NCI-H526 treated with DMSO at 0.1 percent for 48 hours (cell line): Measurements from ENCODE around the gene PACSIN2.

Source experiments
- DNase-seq: peaks from one replicate; lab custom pipeline; 2025; lab: John Stamatoyannopoulos, UW

PACSIN2 gene

DNA sequence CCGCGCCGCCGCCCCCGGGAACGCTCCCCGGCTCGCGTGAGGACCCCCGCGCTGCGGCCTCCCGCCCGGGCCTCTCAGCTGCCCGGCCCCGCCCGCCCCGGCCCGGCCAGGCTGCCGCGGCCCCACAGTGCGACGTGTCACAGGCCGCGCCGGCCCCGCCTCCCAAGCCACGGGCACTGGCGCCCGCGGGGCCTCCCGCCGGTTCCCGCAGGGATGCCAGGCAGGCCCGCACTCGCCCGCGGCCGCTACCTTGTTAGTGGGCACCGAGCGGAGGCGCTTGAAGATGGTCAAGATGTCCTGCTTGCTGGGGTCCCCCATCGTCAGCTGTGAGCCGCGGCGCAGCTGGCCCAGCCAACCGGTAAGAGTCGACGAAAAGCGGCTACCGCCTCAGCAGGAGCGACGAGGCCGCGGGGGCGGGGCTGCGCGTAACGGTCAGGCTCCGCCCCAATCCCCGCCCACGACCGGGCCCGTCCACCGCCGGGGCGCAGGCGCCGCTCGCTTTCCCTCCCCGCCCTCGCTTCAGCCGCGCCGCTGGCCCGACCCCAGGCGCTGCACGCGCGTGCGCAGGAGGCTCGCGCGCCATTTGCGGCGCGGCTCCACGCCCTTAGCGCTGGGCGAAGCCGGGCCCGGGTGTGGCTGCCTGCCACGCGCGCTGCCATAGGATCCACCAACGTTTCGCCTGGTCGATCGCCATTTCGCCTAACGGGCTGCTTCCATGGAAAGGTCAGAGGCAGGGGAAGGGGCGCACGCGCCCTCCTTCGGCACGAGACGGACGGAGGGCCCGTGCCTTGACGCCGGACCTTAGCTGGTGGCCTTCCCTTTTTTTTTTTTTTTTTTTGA, 157.9 kb downstream of the PACSIN2 start, which contains the start of gene ARFGAP3:
Gene ARFGAP3, minus strand, starts transcription at position 409 of the 840 bp plus-strand sequence. Its CDS starts 91 bp downstream, at position 318.
- DNase-seq: peak; percentile 70

DNA sequence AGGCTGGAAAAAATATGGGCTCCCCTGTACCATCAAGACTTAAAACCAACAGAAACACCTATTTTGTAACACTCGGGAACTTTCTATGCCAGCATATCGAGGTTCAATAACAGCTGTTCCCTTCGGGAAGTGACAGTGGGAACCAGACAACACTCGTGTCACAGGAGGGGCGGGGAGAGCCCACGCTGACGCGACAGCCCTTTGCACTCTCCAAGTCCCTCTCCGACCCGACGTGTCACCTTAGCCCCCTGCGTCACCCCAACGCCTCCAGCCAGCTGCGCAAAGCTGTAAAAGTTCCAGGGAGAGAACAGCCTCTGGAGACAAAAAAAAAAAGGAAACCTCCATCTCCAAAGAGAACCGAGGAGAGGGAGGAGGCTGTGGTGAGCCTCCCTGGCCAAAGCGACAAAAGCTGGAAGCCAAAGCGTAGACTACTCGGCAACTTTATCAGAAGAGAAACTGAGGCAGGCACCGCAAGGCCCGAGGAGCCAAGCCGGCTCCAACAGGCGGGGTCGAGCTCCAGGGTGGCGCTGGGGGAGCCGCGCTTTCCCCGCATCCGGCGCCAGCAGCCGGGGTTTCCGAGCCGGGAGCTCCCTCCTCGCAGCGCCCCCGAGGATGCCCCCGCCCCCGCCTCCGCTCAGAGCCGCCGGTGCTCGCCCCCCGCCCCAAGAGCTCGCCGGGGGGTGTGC, 158.6 kb downstream of the PACSIN2 start:
- no peak for DNase-seq

DNA sequence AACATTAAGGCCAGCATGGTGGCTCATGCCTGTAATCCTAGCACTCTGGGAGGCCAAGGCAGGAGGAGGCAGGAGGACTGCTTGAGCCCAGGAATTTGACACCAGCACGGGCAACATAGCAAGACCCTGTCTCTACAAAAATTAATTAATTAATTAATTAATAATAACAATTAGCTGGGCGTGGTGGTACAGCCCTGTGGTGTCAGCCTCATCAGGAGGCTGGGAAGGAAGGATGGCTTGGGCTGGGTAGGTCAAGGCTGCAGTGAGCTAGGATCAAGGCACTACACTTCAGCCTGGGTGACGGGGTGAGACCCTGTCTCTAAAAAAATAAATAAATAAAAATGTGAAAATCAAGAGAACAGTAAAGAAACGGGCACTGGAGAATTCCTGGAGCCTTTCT, 159.2 kb downstream of the PACSIN2 start:
- DNase-seq: no peak

DNA sequence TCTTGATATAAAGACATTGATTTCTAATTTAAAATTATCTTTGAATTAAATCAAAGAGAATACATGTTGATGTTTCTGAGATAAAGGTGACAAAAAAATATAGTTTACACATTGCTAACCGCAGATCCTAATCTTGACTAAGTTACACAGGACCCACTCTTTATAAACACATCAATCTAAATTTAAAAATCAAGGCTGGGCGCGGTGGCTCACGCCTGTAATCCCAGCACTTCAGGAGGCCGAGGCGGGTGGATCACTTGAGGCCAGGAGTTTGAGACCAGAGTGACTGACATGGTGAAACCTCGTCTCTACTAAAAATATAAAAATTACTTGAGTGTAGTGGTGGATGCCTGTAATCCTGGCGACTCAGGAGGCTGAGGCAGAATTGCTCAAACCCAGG, 159.7 kb downstream of the PACSIN2 start:
- DNase-seq: no peak

DNA sequence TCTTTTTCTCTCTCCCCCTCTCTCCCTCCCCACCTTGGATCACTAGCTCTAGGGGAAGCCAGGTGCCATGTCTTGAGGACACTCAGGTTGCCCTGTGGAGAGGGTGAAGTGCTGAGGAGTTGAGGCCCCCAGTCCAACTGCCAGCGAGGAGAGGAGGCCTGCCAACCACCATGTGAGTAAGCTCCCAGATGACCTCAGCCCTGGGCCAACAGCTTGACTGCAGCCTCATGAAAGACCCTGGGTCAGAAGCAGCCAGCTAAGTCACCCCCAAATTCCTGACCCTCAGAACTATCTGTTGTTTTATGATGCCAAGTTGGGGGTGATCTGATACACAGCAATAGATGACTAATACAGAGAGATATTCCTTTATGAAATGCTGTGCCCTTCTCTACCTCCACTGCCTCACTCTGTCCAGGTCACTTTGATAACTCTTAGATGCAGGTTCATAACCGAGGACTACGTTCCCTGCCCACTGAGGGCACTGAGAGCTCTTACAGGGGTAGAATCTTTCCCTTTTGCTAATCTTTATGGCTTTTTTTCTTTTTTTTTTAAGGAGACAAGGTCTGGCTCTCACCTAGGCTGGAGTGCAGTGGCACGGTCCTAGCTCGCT, 165.9 kb downstream of the PACSIN2 start:
- DNase-seq: no peak

DNA sequence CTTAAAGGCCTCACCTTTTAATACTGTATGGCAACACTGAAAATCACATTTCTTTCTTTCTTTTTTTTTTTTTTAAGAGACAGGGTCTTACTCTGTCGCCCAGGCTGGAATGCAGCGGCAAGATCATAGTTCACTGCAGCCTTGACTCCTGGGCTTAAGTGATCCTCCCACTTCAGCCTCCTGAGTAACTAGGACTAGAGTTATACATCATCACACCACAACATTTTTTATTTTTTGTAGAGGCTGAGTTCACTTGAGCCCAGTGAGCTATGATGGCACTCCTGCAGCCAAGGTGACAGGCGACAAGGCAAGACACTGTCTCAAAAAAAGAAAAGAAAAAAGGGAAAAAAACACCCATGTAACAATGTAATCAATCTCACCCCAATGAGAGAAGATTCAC, 167.8 kb downstream of the PACSIN2 start:
- no peak for DNase-seq

DNA sequence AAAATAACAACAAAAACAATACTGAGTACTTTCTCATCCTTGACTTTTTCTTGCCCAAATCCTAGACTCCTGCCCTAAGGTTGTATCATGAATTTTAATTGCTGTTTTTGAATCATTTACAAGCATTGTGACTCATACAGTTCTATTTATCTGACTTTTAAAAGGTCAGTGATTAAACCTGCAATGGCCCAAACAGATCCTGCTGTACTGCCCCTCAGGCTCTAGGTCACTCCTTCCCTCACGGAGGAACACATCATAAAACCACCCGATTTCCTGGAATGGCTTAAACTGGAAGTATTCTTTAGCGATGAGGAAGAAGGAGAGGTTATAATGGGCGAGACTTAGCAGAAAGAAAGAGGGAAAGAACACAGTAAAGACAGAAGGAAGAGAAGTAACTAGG, 170.2 kb downstream of the PACSIN2 start:
- no peak for DNase-seq

DNA sequence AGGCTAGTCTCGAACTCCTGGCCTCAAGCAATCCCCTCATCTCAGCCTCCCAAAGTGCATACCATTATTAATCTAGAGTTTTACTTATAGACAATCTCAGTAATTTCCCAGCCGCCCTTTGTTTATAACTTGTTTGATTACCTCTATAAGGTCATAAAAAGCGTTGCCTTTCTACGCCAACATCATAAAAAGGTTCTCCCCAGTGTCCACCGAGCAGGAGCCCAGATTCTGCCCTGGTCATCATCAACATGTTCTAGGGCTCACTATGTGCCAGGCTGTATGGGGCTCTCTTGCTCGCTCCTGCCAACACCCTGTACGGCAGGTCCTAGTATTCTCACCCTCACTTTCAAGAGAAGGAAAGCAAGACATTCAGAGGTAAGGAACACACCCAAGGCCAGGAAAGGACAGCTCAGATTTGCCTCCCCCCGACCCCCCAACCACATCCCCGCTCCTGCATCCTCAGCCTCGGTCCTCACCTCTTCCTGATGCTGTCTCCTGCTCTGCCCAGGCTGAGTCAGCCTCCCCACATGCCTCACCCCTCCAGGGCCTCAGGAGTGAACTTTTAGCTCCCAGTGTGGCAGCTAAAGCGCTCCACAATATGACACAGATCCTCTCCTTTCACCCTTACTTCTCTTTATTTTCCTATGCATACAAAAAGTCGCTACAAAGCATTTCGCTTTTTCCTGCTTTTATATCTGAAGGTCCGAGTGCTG, 172.1 kb downstream of the PACSIN2 start:
- no peak for DNase-seq

DNA sequence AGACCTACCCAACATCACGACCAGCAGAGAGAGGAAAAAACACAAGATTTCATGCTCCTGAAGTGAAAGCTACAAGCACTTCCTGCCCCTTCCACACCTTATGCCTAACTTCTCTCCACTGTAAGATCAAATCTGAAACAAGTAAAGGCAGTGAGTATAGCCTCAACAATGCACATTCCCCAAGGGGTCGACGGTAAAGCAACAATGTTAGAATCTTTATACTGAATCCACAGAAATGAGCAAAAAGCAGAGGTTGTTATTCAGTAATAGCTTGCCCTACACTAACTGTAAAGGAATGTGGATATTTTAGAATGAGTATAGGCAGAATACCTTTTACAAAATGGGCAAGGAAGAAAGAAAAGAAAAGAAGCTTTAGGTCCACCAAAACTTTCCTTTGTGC, 173.5 kb downstream of the PACSIN2 start:
- no peak for DNase-seq

DNA sequence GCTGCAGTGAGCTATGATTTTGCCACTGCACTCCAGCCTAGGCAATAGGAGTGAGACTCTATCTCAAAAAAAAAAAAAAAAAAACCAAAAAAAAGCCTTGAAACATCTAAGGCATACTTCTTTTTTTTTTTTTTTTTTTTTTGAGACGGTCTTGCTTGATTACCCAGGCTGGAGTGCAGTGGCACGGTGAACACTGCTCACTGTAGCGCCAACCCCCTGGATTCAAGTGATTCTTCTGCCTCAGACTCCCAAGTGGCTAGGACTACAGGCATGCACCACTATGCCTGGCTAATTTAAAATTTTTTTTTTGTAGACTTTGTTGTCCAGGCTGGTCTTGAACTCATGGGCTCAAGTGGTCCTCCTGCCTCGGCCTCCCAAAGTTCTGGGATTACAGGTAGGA, 177.4 kb downstream of the PACSIN2 start:
- DNase-seq: no peak

DNA sequence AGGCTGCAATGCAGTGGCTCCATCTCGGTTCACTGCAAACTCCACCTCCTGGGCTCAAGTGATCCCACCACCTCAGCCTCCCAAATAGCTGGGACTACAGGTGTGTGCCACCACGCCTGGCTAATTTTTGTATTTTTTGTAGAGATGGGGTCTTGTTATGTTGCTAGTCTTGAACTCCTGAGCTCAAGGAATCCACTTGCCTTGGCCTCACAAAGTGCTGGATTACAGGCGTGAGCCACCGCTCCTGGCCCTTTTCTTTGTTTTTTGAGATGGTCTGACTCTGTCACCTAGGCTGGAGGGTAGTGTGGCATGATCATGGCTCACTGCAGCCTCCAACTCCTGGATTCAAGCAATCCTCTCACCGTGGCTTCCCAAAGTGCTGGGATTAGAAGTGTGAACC, 178.9 kb downstream of the PACSIN2 start:
- DNase-seq: no peak

DNA sequence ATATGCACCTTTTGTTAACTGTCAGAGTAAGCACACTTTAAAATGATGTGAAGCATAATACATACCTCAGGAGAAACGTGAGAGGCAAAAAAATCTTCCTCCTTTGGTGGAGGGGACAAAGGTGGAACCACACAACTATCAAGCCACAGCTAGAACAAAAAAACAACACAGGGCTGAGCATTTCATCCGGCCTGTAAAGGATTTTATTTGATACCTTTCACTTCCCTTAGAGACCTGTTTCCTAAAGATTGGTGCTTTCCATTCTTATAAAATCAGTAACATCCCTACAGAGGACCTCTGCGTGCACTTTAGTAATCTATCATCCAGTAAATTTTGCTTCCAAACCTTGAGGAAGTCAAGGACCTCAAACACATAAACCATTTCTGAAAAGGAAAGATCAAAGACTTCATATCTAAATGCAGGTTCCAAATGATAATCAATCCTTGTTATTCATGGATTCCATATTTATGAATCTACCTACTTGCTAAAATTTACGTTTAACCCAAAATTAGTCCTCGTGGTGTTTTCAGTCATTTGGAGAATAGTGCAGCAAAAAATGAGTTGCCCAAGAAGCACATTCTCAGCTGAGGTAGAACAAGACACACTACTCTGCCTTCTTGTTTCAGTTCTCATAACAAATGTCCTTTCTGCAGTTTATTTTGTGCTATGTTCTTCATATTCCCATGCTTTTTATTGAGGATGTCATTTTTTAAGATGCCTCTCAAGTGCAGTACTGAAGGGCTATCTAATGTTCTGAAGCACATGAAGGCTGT, 180.6 kb downstream of the PACSIN2 start:
- DNase-seq: no peak

DNA sequence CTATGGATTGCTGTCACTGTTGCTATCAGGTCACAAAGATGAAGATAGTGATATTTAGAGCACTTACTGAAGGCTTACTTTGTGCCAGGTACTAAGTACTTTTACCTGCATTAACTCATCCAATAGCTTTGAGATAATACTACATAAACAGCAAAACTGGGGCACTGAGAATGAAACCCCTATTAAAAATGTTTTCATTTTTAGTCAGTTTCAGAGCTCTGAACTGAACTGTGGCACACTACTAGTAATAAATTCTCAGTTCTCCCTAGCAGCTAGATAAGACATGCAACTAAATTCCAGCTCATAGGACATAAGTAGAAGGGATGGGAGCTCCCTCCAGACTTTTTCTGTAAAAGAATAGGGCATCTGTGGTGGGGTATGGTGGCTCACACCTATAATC, 181.8 kb downstream of the PACSIN2 start:
- no peak for DNase-seq

DNA sequence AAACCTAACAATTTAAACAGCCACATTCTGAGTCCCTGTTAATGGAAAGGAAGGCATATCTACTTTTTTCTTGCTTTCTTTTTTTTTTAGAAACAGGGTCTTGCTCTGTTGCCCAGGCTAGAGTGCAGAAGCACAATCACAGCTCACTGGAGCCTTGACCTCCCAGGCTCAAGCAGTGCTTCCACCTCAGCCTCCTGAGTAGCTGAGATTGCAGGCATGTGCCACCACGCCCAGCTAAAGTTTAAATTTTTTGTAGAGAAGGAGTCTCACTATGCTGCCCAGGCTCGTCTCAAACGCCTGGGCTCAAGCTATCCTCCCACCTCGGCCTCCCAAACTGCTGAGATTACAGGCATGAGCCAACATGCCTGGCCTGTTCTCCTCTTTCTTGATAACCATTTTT, 183.2 kb downstream of the PACSIN2 start:
- no peak for DNase-seq

DNA sequence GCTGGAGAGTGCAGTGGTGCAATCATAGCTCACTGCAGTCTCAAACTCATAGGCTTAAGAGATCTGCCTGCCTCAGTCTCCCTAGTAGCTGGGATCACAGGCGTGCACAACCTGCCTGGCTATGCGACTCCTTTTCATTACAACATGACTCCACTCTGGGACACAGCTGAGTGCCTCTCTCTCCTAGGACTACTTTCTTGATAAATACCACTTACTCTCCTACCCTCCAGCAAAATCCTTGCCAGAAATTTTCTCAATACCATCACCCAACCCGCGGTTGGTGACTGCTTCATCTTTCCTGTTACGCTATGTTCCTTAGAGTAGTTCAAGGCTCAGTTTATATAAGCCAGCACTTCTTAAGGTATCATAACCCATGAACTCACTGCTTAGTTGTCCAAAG, 184.8 kb downstream of the PACSIN2 start:
- no peak for DNase-seq

DNA sequence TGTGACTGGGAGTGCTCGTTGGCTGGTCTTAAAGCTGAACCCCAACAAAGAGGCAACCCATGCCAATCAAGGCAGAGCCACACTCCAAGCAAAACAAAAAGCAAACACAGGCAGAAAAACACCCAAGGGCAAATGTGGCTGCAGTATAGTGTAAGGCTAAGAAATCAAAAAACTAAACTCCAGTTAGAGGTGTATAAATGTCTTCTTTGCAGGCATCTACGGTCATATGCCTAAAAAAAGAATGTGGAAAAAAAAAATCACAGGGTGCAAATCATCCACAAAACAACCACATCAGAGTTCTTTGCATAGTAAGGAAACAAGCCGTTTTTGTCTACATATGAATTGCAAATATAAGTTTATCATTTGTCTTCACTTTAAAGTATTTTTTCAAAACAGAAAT, 185.6 kb downstream of the PACSIN2 start:
- no peak for DNase-seq

DNA sequence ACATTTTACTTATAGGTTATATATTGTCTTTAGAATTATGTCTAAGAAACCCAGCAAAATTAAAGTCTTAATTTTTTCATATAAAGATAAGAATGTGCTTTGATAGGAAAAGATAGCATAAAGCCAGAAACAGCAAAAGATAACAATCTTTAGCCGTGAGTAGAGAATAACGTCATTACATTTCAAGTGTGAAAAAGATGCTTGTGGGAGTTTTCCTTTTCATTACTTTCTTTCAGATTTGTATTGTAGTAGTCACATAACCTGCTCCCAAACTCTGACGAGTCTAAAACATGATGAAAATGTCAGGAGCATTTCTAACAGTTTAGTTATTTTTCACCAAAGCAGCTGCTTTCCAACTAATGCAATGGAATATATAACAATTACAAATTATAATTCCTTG, 189.2 kb downstream of the PACSIN2 start:
- DNase-seq: no peak

DNA sequence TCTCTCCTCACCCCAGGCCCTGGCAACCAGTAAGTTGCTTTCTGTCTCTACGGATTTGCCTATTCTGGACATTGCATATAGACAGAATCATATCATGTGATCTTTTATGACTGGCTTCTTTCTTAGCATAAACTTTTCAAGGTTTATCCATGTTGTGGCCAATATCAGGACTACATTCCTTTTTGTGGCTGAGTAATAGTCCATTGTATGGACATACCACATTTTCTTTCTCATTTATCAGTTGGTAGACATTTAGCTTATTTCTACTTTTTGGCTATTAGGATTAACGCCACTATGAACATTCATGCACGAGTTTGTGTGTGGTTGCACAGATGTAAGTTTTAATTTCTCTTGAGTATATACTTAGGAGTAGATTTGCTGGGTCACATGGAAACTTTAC, 193.6 kb downstream of the PACSIN2 start:
- no peak for DNase-seq

DNA sequence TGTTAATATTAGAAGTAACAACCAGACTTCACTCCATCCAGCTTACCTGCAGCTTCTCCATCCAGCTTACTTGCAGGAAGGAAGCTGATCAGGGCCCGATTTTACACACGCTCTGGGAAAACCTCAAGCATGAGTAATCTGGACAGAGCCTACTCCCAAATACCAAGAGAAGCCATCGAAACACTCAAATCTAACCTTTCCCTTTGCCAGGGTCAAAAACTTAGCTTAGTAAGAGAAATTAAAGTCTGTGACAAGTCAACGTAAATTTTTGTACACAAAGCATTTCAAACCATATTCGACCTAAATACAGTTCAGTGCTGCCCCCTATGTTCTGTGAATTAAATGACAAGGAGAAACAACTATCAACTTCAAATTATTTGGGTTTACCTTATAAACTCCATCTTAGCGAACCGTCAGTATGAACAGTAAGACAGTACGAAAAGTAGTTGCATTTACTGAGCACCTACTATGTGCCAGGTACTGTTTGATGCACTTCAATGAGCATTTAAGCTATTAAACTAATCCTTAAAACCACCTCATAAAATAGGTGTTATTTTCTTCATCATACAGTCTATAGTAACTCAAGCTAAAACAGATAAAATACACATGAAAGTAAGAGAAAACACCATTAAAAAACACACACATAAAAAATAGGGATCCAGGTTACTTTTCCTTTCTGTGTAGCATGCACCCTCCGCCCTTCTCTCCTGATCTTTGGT, 194.7 kb downstream of the PACSIN2 start:
- DNase-seq: peak; percentile 9
